Gastrocnemius medialis (tissue), 4 donors: ENCODE measurements around the gene UPF3A.

Source experiments
- CTCF ChIP-seq, 5 experiments: fragments of 450-650 bp in 3 of 5; fragments of 200-600 bp in 2 of 5; sonication (generic) in 2 of 5; IDR thresholded peaks in 4 of 5; conservative IDR thresholded peaks in 1 of 5; 1 replicate in 4 of 5; 2 replicates in 1 of 5; pipeline ENCODE4 v1.5.1; 2016 to 2019; ENCODE audit warnings: antibody characterized with exemption in 5 of 5, mild to moderate bottlenecking in 3 of 5, moderate library complexity in 3 of 5
- POLR2A ChIP-seq, 2 donors: fragments of 450-650 bp; IDR thresholded peaks; one replicate each; pipeline ENCODE4 v1.6.1; 2017; ENCODE audit warnings: antibody characterized with exemption in 2 of 2, mild to moderate bottlenecking in 2 of 2, moderate library complexity in 2 of 2

- no peak for TF ChIP-seq CTCF (IDR thresholded peaks at IDR 0.05 in 4 of 5, conservative IDR thresholded peaks at IDR 0.05 in 1 of 5)
- no peak for TF ChIP-seq POLR2A (IDR thresholded peaks at IDR 0.05)
Observed at GRCh38 chr13:114235697-114236096, 45.7 kb upstream of the UPF3A start.
